MCF 10A (cell line): ENCODE measurements around the gene SLC44A5. TPM values are rescaled to one million over a fixed set of nuclear protein-coding genes. Genes with fewer than 3 reads are reported as not detected.

Experiments used
- BruUV-seq: library from RNA; stranded (reverse); fragments of 400-500 nt; replicated peaks from 2 replicates; lab custom pipeline; 2021; lab: Mats Ljungman, UMichigan
- CTCF ChIA-PET: fragments of 300-600 bp; sonication (Branson Sonifier 250); formaldehyde crosslinking; extraction: SDS; loops from one replicate; lab custom pipeline; 2021; ENCODE audit warnings: antibody characterized with exemption, inconsistent platforms; lab: Yijun Ruan, JAX
- POLR2A ChIA-PET: fragments of 300-600, 350-650 bp; sonication (Branson Sonifier 250); formaldehyde crosslinking; extraction: SDS; loops from one replicate; lab custom pipeline; 2020; ENCODE audit warnings: antibody characterized with exemption, inconsistent platforms; lab: Yijun Ruan, JAX
- DNase-seq: peaks from one replicate; pipeline ENCODE4 v3.0.0-alpha.2; 2018; ENCODE audit not compliant: unreplicated experiment
- H3K27ac Mint-ChIP-seq: one replicate; pipeline ENCODE4 v1.8.0; 2022; ENCODE audit warnings: mild to moderate bottlenecking, low read depth, mixed read lengths; ENCODE audit not compliant: unreplicated experiment
- H3K27me3 Mint-ChIP-seq: one replicate; pipeline ENCODE4 v1.8.0; 2022; ENCODE audit warnings: mixed read lengths; ENCODE audit not compliant: insufficient read depth, unreplicated experiment
- H3K36me3 Mint-ChIP-seq: one replicate; pipeline ENCODE4 v1.8.0; 2022; ENCODE audit warnings: mild to moderate bottlenecking, moderate library complexity, mixed read lengths; ENCODE audit not compliant: insufficient read depth, unreplicated experiment
- H3K4me1 Mint-ChIP-seq: one replicate; pipeline ENCODE4 v1.8.0; 2022; ENCODE audit warnings: mixed read lengths; ENCODE audit not compliant: insufficient read depth, unreplicated experiment
- H3K4me3 Mint-ChIP-seq: one replicate; pipeline ENCODE4 v1.8.0; 2022; ENCODE audit warnings: mild to moderate bottlenecking, moderate library complexity, mixed read lengths; ENCODE audit not compliant: unreplicated experiment
- H3K9me3 Mint-ChIP-seq: one replicate; pipeline ENCODE4 v1.8.0; 2022; ENCODE audit warnings: mixed read lengths; ENCODE audit not compliant: unreplicated experiment
- intact Hi-C: fragments of 100-400 bp; cut with micrococcal nuclease; formaldehyde crosslinking; loops from 2 replicates; pipeline ENCODE4 v1.14.1; 2022
- total RNA-seq: library from RNA; stranded (reverse); gene quantifications from 2 replicates; pipeline ENCODE4 v1.2.3, GENCODE V29; 2022
- TF ChIP-seq, protein P1 (sequence below): fragments of 200-600 bp; IDR thresholded peaks from one replicate; pipeline ENCODE4 v1.8.0; 2022; ENCODE audit warnings: antibody characterized with exemption, mild to moderate bottlenecking; ENCODE audit not compliant: unreplicated experiment

The SLC44A5 gene
- total RNA-seq, 1 experiment from 2014 or later: 14.3 TPM

- no peak for DNase-seq
- BruUV-seq: no TSS peak
- H3K9me3 Mint-ChIP-seq: no peaks in the 10 kb centered on the region
- CTCF ChIA-PET: interaction anchor here (1.3 kb wide), 1 partner anchor 31 kb away, joined by 4 read pairs; no protein-coding TSS in a partner anchor
- POLR2A ChIA-PET: no interaction called here
- no peak overlapping the region for H3K4me3 Mint-ChIP-seq
- peaks cover 9% of the 10 kb centered on the region for H3K4me1 Mint-ChIP-seq
- no peak overlapping the region for H3K27ac Mint-ChIP-seq
- H3K36me3 Mint-ChIP-seq: peaks cover 6% of the 10 kb centered on the region
- TF ChIP-seq, protein P1, sequence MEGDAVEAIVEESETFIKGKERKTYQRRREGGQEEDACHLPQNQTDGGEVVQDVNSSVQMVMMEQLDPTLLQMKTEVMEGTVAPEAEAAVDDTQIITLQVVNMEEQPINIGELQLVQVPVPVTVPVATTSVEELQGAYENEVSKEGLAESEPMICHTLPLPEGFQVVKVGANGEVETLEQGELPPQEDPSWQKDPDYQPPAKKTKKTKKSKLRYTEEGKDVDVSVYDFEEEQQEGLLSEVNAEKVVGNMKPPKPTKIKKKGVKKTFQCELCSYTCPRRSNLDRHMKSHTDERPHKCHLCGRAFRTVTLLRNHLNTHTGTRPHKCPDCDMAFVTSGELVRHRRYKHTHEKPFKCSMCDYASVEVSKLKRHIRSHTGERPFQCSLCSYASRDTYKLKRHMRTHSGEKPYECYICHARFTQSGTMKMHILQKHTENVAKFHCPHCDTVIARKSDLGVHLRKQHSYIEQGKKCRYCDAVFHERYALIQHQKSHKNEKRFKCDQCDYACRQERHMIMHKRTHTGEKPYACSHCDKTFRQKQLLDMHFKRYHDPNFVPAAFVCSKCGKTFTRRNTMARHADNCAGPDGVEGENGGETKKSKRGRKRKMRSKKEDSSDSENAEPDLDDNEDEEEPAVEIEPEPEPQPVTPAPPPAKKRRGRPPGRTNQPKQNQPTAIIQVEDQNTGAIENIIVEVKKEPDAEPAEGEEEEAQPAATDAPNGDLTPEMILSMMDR: no peak
- intact Hi-C loops: no loop called here
- no peaks in the 10 kb centered on the region for H3K27me3 Mint-ChIP-seq
Observed at GRCh38 chr1:75171876-75172275, 439.0 kb downstream of the SLC44A5 start.

DNA sequence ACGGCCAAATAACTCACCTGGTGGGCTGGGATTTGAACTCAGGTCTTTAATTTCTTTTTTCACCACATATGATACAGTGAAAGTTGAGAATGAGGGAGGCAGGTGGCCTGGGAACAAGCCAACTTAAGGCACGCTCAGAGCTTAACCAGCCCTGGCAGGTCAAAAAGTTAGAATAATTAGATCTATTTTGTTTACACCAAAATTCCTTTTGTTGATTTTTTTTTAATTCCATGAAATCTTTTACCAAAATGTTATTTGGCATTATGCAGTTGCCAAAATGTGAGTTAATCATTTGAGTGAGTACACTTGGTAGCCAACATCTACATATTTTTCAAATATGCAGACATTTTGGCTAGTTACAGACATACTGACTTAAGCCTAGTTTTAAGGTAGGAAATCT, 439.9 kb downstream of the SLC44A5 start:
- Mint-ChIP-seq H3K36me3 (peaks cover 6% of the 10 kb centered on the region), H3K4me1 (peaks cover 9% of the 10 kb centered on the region), H3K27ac (no peak overlapping the region), H3K4me3 (no peak overlapping the region), H3K9me3 (no peaks in the 10 kb centered on the region), H3K27me3 (no peaks in the 10 kb centered on the region)
- intact Hi-C loops: no loop called here
- CTCF ChIA-PET: interaction anchor here (0.7 to 1.3 kb wide), 3 partner anchors 14 to 395 kb away, joined by 3 to 7 read pairs (median 3); no protein-coding TSS in a partner anchor
- no peak for DNase-seq
- POLR2A ChIA-PET: interaction anchor here (0.7 kb wide), 1 partner anchor 8 kb away, joined by 3 read pairs; no protein-coding TSS in a partner anchor
- BruUV-seq: no TSS peak
- TF ChIP-seq, protein P1: no peak

DNA sequence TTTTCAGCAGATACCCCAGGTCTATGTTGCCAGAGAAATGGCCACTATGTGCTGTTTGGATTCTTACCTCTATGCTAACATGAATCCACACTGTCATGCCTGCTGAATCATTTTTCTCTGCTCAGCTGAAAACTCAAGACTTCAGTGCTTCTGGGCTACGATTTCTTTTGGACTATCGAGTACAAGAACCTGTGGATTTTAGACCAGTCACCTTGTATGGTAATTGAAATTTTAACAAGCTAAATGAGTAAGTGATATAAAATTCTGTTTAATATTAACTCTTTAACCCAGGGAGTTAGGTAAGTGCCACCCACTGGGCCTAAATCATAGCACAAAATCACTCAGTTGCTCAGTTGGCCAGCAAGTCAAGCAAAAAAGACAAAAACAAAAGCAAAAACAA, 440.9 kb downstream of the SLC44A5 start:
- no TSS peak for BruUV-seq
- Mint-ChIP-seq H3K36me3 (peaks cover 6% of the 10 kb centered on the region), H3K4me3 (no peak overlapping the region), H3K4me1 (peaks cover 9% of the 10 kb centered on the region), H3K9me3 (no peaks in the 10 kb centered on the region), H3K27me3 (peaks cover 9% of the 10 kb centered on the region), H3K27ac (no peak overlapping the region)
- intact Hi-C loops: no loop called here
- CTCF ChIA-PET: interaction anchor here (0.9 to 1.3 kb wide), 3 partner anchors 33 to 394 kb away, joined by 3 read pairs; no protein-coding TSS in a partner anchor
- TF ChIP-seq, protein P1: no peak
- no peak for DNase-seq
- POLR2A ChIA-PET: no interaction called here

DNA sequence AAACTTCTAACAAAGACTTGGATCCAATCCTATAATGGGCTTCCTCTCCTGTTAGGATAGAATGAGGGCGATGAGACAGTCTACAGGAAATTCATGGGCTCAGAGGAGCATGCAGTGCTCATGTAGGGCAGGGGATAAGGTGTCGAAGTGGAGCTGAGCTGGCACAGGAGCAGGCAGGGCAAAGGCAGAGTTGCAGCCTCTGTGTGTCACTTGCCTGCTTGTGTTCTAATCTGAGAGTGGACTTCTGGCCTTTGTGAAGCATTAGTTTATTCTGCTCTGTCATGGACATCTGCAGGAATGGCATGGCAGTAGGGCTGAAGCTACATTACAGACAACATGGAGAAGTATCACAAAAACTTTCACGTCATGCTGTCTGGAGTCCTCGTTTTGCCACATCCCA, 444.1 kb downstream of the SLC44A5 start:
- no peak overlapping the region for H3K4me3 Mint-ChIP-seq
- TF ChIP-seq, protein P1: no peak
- intact Hi-C loops: no loop called here
- no TSS peak for BruUV-seq
- CTCF ChIA-PET: interaction anchor here (1.0 to 1.3 kb wide), 2 partner anchors 12 to 36 kb away, joined by 4 to 7 read pairs; no protein-coding TSS in a partner anchor
- POLR2A ChIA-PET: interaction anchor here (0.6 kb wide), 1 partner anchor 11 kb away, joined by 3 read pairs; no protein-coding TSS in a partner anchor
- H3K27me3 Mint-ChIP-seq: peaks cover 12% of the 10 kb centered on the region
- H3K9me3 Mint-ChIP-seq: no peaks in the 10 kb centered on the region
- peaks cover 9% of the 10 kb centered on the region for H3K4me1 Mint-ChIP-seq
- H3K36me3 Mint-ChIP-seq: no peaks in the 10 kb centered on the region
- no peak for DNase-seq
- H3K27ac Mint-ChIP-seq: no peak overlapping the region
